DMS79 (cell line): ENCODE data around the gene LYPLA2.
A peak's percentile ranks its signal among the peaks of the same experiment; 100 is the strongest.

Source experiments
- DNase-seq: peaks from one replicate; lab custom pipeline; 2025; lab: John Stamatoyannopoulos, UW

Gene LYPLA2

GRCh38 chr1:23837908-23838307 lies 47.0 kb downstream of the LYPLA2 start:
- no peak for DNase-seq

DNA sequence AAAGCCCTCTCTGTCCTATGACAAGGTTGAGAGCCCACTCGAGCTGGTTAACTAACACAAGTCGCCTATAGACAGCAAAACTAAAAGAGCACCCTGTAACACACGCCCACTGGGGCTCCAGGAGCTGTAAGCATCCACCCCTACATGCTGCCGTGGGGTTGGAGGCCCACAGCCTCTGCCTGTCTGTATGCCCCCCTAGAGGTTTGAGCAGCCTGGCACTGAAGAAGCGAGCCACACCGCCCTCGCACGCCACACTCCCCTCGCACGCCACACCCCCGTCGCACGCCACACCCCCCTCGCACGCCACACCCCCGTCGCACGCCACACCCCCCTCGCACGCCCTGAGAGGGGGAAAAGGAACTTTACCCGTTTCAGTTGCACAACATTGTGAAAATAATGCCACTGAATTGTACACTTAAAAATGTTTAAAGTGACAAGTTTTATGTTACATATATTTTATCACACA lies 47.5 kb downstream of the LYPLA2 start:
- peak; percentile 20 for DNase-seq

DNA sequence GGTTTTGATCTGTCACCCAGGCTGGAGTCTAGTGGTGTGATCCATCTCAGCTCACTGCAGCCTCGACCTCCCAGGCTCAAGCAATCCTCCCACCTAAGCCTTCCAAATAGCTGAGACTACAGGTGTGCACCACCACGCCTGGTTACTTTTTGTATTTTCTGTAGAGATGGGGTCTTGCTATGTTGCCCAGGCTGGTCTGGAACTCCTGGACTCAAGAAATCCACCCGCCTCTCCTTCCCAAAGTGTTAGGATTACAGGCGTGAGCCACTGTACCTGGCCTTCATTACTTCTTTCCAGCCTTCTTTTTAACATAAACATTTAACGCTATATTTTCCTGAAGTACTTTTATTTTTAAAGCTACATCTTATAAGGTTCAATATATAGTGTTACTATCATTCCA lies 52.7 kb downstream of the LYPLA2 start:
- no peak for DNase-seq
